Activated B cell treated with CpG ODN at 0.5 μM for 24 hours (primary cell): ENCODE data around the gene KCNMA1. TPM values are rescaled to one million over a fixed set of nuclear protein-coding genes. Genes with fewer than 3 reads are reported as not detected.

ENCODE experiments used
- ATAC-seq: fragments of 200-7000 bp; cut with Tn5 transposase; one replicate; pipeline ENCODE4 v1.10.0; 2021; ENCODE audit warnings: low read depth, mild to moderate bottlenecking, moderate library complexity
- CTCF ChIA-PET: fragments of 350-600 bp; sonication (Branson Sonifier 250); formaldehyde crosslinking; loops from one replicate; lab custom pipeline; 2021; ENCODE audit warnings: antibody characterized with exemption; lab: Charles Lee
- POLR2A ChIA-PET: fragments of 350-600 bp; sonication (Branson Sonifier 250); formaldehyde crosslinking; loops from one replicate; lab custom pipeline; 2021; ENCODE audit warnings: antibody characterized with exemption; lab: Charles Lee
- DNase-seq: peaks from one replicate; pipeline ENCODE4 v3.0.0; 2022
- H3K27ac Mint-ChIP-seq: one replicate; pipeline ENCODE4 v1.8.0; 2020; ENCODE audit warnings: mixed read lengths
- H3K27me3 Mint-ChIP-seq: one replicate; pipeline ENCODE4 v1.8.0; 2021; ENCODE audit warnings: mixed read lengths
- H3K36me3 Mint-ChIP-seq: one replicate; pipeline ENCODE4 v1.8.0; 2021; ENCODE audit warnings: low read depth, mixed read lengths
- H3K4me1 Mint-ChIP-seq: one replicate; pipeline ENCODE4 v1.8.0; 2021; ENCODE audit warnings: mixed read lengths
- H3K4me3 Mint-ChIP-seq: one replicate; pipeline ENCODE4 v1.8.0; 2020; ENCODE audit warnings: mild to moderate bottlenecking, mixed read lengths
- H3K9me3 Mint-ChIP-seq: one replicate; pipeline ENCODE4 v1.8.0; 2020; ENCODE audit warnings: mixed read lengths
- intact Hi-C: fragments of 100-400 bp; cut with micrococcal nuclease; formaldehyde crosslinking; loops from one replicate; pipeline ENCODE4 v1.15.1; 2024
- total RNA-seq: library from RNA; stranded (reverse); gene quantifications from 2 replicates; pipeline ENCODE4 v1.2.3, GENCODE V29; 2022
- TF ChIP-seq, protein P1 (sequence below): fragments of 200-600 bp; IDR thresholded peaks from one replicate; pipeline ENCODE4 v1.8.0; 2022; ENCODE audit warnings: antibody characterized with exemption, mild to moderate bottlenecking

Gene KCNMA1
- total RNA-seq, 1 donor from 2014 or later: 3.7 TPM

- Mint-ChIP-seq H3K4me1 (no peaks in the 10 kb centered on the region), H3K4me3 (no peak overlapping the region), H3K9me3 (no peaks in the 10 kb centered on the region), H3K27me3 (no peaks in the 10 kb centered on the region), H3K36me3 (no peaks in the 10 kb centered on the region), H3K27ac (no peak overlapping the region)
- ChIA-PET CTCF (no interaction called here), POLR2A (no interaction called here)
- no peak for ATAC-seq
- intact Hi-C loops: no loop called here
- TF ChIP-seq, protein P1, sequence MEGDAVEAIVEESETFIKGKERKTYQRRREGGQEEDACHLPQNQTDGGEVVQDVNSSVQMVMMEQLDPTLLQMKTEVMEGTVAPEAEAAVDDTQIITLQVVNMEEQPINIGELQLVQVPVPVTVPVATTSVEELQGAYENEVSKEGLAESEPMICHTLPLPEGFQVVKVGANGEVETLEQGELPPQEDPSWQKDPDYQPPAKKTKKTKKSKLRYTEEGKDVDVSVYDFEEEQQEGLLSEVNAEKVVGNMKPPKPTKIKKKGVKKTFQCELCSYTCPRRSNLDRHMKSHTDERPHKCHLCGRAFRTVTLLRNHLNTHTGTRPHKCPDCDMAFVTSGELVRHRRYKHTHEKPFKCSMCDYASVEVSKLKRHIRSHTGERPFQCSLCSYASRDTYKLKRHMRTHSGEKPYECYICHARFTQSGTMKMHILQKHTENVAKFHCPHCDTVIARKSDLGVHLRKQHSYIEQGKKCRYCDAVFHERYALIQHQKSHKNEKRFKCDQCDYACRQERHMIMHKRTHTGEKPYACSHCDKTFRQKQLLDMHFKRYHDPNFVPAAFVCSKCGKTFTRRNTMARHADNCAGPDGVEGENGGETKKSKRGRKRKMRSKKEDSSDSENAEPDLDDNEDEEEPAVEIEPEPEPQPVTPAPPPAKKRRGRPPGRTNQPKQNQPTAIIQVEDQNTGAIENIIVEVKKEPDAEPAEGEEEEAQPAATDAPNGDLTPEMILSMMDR: no peak
- no peak for DNase-seq
Measured at GRCh38 chr10:77485847-77486246, 151.8 kb downstream of the KCNMA1 start.

GRCh38 chr10:77482072-77482471 lies 155.5 kb downstream of the KCNMA1 start:
- intact Hi-C loops: no loop called here
- Mint-ChIP-seq H3K9me3 (no peaks in the 10 kb centered on the region), H3K27me3 (no peaks in the 10 kb centered on the region), H3K27ac (no peak overlapping the region), H3K4me1 (no peaks in the 10 kb centered on the region), H3K36me3 (no peaks in the 10 kb centered on the region), H3K4me3 (no peak overlapping the region)
- ChIA-PET POLR2A (no interaction called here), CTCF (no interaction called here)
- ATAC-seq: no peak
- TF ChIP-seq, protein P1: no peak
- DNase-seq: no peak

DNA sequence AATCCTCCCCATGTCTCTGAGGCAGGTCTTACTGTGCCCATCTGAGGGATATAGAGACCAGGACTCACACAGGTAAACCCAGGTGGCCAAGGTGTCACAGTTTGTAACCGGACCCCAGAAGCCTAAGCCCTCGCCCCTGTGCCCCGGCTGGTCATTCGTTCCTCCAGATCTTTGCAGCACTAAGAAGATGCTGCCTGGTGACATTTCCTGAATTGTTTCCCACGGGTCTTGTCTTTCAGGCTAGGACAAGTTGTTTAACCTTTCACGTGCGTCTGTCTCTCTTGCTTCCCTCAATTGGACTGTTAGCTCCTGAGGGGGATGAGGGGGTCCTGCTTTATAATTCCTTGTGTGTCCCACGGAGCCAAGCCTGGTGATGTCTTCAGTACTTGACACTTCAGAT lies 158.0 kb downstream of the KCNMA1 start:
- H3K27me3 Mint-ChIP-seq: no peaks in the 10 kb centered on the region
- no peak overlapping the region for H3K4me3 Mint-ChIP-seq
- H3K4me1 Mint-ChIP-seq: no peaks in the 10 kb centered on the region
- TF ChIP-seq, protein P1: no peak
- no peak for ATAC-seq
- POLR2A ChIA-PET: no interaction called here
- no peaks in the 10 kb centered on the region for H3K36me3 Mint-ChIP-seq
- intact Hi-C loops: no loop called here
- CTCF ChIA-PET: no interaction called here
- no peak overlapping the region for H3K27ac Mint-ChIP-seq
- DNase-seq: no peak
- H3K9me3 Mint-ChIP-seq: no peaks in the 10 kb centered on the region

GRCh38 chr10:77478962-77479359 lies 158.6 kb downstream of the KCNMA1 start:
- H3K4me3 Mint-ChIP-seq: no peak overlapping the region
- DNase-seq (no peak), ATAC-seq (no peak)
- no peaks in the 10 kb centered on the region for H3K9me3 Mint-ChIP-seq
- no peak overlapping the region for H3K27ac Mint-ChIP-seq
- no peaks in the 10 kb centered on the region for H3K36me3 Mint-ChIP-seq
- intact Hi-C loops: no loop called here
- POLR2A ChIA-PET: no interaction called here
- no peaks in the 10 kb centered on the region for H3K4me1 Mint-ChIP-seq
- H3K27me3 Mint-ChIP-seq: no peaks in the 10 kb centered on the region
- CTCF ChIA-PET: no interaction called here
- TF ChIP-seq, protein P1: no peak

GRCh38 chr10:77478247-77478961 lies 159.2 kb downstream of the KCNMA1 start:
- intact Hi-C loops: no loop called here
- TF ChIP-seq, protein P1: no peak
- Mint-ChIP-seq H3K36me3 (no peaks in the 10 kb centered on the region), H3K4me3 (no peak overlapping the region), H3K4me1 (no peaks in the 10 kb centered on the region), H3K9me3 (no peaks in the 10 kb centered on the region), H3K27ac (no peak overlapping the region), H3K27me3 (no peaks in the 10 kb centered on the region)
- DNase-seq: no peak
- POLR2A ChIA-PET: no interaction called here
- CTCF ChIA-PET: no interaction called here
- no peak for ATAC-seq
